Sigmoid colon (tissue), 4 donors: ENCODE data around the gene GAPVD1.

Experiments
- POLR2AphosphoS5 ChIP-seq, 4 donors: sonication (generic); formaldehyde crosslinking; IDR thresholded peaks; one replicate each; pipeline ENCODE4 v1.6.1; 2017; ENCODE audit warnings: antibody characterized with exemption in 4 of 4
- TF ChIP-seq, protein P1 (sequence below), 4 experiments: fragments of 450-650 bp in 3 of 4; fragments of 200-600 bp in 1 of 4; IDR thresholded peaks; one replicate each; pipeline ENCODE4 v1.5.1; 2016 to 2019; ENCODE audit warnings: antibody characterized with exemption in 4 of 4, mild to moderate bottlenecking in 3 of 4, moderate library complexity in 2 of 4

DNA sequence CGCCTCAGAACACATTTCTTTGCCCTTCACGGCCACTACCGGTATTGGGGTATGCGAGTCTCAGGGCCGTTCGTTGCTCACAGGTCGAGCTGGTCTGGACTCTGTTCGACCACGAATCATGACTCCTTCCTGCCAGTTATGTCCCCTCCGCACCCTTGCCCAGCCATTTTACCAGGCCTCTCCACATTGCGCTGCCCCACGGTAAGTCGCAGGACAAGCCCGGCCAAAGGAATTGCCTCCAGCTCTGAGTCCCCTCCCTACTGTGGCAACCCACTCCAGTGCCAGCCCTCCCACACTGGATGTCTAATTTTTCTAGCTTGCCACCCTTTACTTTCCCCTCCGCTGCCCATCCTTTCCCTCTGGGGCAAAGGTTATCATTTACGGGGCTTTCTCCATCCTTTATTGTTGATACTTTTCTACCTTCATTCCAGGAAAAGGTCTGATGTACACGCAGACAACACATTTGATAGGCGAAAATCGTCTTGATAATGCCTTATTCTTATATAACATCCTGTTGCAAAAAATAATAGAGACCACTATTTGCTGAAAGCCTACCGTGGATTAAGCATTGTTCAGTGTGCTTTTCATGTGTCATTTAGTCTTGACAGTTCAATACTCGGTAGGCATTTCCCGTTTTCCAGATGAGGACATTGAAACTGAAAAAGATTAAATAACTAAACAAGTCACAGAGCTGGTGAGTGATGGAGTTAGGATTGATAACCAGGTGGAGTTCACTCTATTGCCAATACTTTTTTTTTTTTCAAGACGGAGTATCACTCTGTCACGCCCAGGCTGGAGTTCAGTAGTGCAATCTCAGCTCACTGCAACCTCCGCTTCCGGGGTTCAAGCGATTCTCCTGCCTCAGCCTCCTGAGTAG, 19.5 kb upstream of the GAPVD1 start:
- no peak for TF ChIP-seq POLR2AphosphoS5 (IDR thresholded peaks at IDR 0.05)
- TF ChIP-seq, protein P1, sequence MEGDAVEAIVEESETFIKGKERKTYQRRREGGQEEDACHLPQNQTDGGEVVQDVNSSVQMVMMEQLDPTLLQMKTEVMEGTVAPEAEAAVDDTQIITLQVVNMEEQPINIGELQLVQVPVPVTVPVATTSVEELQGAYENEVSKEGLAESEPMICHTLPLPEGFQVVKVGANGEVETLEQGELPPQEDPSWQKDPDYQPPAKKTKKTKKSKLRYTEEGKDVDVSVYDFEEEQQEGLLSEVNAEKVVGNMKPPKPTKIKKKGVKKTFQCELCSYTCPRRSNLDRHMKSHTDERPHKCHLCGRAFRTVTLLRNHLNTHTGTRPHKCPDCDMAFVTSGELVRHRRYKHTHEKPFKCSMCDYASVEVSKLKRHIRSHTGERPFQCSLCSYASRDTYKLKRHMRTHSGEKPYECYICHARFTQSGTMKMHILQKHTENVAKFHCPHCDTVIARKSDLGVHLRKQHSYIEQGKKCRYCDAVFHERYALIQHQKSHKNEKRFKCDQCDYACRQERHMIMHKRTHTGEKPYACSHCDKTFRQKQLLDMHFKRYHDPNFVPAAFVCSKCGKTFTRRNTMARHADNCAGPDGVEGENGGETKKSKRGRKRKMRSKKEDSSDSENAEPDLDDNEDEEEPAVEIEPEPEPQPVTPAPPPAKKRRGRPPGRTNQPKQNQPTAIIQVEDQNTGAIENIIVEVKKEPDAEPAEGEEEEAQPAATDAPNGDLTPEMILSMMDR (IDR thresholded peaks at IDR 0.05), result no peak
